AG09309 (cell line): ENCODE results near the gene CABLES1.
A peak's percentile ranks its signal among the peaks of the same experiment; 100 is the strongest.

Experiments used
- DNase-seq: peaks from one replicate; pipeline ENCODE4 v3.0.0-alpha.2; 2010; ENCODE audit warnings: low read depth
- H3K4me3 ChIP-seq: 2 replicates; pipeline ENCODE4 v1.5.1; 2011; ENCODE audit warnings: mild to moderate bottlenecking, low read depth, low read length, moderate library complexity; ENCODE audit not compliant: control insufficient read depth
- TF ChIP-seq, protein P1 (sequence below): IDR thresholded peaks from 2 replicates; pipeline ENCODE4 v1.5.1; 2011; ENCODE audit warnings: mild to moderate bottlenecking, low read depth, low read length, inconsistent platforms; ENCODE audit not compliant: insufficient read depth, control insufficient read depth; ENCODE audit errors: missing control alignments

Gene CABLES1

DNA sequence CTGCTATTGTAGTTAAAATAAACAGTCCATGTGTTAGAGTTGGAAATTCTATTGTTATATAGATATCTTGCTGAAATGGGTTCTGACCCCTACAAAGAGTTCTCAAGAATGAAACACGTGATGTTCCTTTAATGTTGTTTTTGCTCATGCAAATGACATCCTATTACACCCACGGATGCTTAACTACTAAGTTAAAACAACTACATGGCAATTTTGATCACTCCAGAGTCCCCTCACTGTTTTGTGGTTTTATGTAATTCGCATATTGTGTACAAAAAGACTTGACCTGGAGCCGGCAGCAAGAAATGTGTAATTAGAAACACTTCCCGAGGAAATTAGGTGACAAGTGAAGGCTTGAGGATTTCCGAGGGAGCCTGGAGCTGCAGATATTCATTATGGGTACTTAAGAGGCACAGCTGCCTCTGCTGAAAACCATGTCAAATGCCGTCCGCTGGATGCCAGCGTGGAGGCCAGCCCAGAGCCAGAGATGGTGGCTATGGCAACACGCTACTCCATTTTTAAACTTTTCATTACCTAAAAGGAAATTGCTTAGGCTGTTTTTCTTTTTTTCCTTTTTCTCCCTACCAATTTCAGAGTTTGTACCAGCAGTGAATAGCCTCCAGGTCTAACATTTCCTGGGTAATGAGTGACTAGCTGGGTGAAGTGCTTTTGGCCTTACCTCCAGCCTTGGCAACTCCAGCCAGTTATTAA is 21.0 kb upstream of the CABLES1 start:
- TF ChIP-seq, protein P1, sequence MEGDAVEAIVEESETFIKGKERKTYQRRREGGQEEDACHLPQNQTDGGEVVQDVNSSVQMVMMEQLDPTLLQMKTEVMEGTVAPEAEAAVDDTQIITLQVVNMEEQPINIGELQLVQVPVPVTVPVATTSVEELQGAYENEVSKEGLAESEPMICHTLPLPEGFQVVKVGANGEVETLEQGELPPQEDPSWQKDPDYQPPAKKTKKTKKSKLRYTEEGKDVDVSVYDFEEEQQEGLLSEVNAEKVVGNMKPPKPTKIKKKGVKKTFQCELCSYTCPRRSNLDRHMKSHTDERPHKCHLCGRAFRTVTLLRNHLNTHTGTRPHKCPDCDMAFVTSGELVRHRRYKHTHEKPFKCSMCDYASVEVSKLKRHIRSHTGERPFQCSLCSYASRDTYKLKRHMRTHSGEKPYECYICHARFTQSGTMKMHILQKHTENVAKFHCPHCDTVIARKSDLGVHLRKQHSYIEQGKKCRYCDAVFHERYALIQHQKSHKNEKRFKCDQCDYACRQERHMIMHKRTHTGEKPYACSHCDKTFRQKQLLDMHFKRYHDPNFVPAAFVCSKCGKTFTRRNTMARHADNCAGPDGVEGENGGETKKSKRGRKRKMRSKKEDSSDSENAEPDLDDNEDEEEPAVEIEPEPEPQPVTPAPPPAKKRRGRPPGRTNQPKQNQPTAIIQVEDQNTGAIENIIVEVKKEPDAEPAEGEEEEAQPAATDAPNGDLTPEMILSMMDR, result no peak
- H3K4me3 ChIP-seq, result no peak overlapping the region
- DNase-seq, result no peak

DNA sequence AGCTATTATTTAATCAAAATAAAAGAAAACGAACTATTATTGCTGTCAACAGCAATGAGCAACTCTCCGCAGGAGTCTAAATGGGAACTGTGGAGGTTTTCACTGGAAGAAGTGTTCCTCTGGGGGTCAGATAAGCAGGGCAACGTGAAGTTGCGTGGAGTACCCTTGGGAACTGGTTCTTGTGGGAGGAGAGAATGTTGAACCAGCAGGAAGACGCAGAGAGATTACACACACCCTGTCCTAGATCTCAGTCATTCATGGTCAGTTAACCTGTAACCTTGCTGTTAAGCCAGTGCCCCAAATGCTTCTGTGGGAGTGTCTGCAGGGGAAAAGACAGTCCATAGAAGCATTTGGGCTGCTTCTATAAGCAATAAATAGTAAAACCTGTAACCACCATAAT is 20.4 kb upstream of the CABLES1 start:
- no peak overlapping the region for H3K4me3 ChIP-seq
- DNase-seq, result no peak
- TF ChIP-seq, protein P1, result no peak

DNA sequence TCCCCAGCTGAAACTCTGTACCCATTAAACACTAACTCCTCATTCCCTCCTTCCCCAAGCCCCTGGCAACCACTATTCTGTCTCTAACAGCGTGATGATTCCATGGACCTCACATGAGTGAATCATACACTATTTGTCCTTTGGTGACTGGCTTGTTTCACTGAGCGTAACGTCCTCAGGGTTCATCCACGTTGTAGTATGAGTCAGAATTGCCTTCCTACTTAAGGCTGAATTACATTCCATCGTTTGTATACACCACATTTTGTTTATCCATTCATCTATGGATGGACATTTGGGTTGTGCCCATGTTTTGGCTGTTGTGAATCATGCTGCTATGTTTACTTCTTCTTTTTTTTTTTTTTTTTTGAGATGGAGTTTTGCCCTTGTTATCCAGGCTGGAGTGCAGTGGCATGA is 19.6 kb upstream of the CABLES1 start:
- H3K4me3 ChIP-seq, result no peak overlapping the region
- TF ChIP-seq, protein P1, result no peak
- DNase-seq, result peak; percentile 88

DNA sequence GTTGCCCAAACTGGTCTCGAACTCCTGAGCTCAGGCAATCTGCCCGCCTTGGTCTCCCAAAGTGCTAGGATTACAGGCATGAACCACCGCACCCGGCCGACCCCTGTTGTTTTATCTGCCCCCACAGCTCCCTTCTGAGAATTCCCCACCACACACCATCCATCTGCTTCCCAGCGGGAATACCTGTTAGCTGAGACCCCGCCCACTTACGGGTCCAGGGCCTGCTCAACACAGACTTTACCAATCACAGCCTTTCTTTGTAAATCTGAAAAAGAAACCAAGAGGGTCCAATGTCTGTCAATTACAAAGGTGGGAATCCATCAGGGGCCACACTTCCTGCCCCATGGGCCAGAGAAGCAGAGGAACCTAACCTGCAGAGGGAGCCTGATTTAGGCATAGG is 14.2 kb upstream of the CABLES1 start:
- DNase-seq, result no peak
- TF ChIP-seq, protein P1, result no peak
- H3K4me3 ChIP-seq, result no peak overlapping the region

DNA sequence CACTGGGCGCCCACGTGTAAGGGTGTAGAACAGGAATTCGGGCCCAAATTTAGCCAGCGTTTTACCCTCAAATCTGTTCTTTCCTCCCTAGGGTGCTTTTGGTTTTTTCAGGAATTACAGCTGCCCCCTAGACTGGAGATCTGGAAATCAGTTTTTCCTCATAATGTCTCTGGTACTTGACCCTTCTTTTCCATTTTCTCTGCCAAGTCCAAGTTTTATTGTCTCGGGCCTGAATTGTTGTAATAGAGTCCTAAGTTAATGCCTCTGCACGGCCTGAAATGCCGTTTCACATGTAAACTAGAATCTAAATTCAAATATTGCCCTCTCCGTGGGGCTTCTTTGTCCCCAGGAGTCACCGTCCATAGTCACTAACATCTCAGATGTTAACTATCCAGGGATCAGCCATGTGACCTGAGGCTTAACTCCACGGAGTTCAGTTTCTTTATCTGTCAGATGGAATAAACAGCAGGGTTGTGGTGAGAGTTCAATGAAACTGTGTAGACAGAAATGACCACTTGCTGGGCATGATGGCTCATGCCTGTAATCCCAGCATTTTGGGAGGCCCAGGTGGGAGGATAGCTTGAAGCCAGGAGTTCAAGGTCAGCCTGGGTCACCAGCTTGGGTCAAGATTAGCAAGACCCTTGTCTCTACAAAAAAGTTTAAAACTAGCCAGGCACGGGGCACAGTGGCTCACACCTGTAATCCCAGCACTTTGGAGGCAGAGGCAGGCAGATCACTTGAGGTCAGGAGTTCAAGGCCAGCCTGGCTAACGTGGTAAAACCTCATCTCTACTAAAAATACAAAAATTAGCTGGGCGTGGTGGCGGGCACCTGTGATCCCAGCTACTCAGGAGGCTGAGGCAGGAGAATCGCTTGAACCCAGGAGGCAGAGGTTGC is 12.7 kb upstream of the CABLES1 start:
- no peak for DNase-seq
- no peak overlapping the region for H3K4me3 ChIP-seq
- TF ChIP-seq, protein P1, result no peak

DNA sequence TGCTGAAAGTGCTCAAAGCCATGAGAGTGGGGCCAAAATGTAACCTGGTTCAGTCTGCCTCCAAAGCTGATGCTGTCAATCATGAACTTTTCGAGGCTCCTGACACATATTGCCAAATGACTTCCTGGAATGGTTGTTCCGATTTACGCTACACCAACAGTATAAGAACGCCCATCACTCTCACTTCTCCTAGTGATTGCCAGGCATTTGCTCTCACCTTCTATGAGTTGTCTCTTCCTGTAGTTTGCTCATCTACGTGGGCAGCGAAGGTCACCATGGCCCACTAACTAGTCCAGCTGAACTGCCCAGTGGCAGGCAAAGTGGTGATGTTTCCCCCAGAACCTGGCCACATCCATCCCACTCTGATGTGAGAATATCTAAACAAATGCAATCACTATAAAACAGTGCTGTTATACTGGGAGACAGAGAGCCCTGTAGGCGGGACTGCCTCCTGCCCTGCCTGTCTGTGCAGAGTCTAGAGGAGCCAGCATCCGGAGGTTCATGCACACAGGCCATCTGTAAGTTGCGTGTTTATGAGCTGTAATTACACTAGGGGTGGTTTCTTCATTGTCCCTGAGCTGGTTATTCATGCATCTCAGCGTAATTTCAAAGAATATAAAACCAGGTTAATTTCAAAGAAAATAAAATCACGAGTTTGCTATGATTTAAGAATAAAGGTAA is 8.8 kb upstream of the CABLES1 start:
- DNase-seq, result no peak
- no peak overlapping the region for H3K4me3 ChIP-seq
- TF ChIP-seq, protein P1, result no peak
